Activated CD8-positive, alpha-beta T cell treated with anti-CD3 and anti-CD28 coated beads for 36 hours (primary cell): ENCODE measurements around the gene DNAI7. TPM values are rescaled to one million over a fixed set of nuclear protein-coding genes. Genes with fewer than 3 reads are reported as not detected.

Experiments
- ATAC-seq: fragments of 200-7000 bp; cut with Tn5 transposase; one replicate; pipeline ENCODE4 v1.10.0; 2021; ENCODE audit warnings: mild to moderate bottlenecking, moderate library complexity
- CTCF ChIA-PET: fragments of 350-600 bp; sonication (Branson Sonifier 250); formaldehyde crosslinking; loops from one replicate; lab custom pipeline; 2021; ENCODE audit warnings: antibody characterized with exemption; lab: Charles Lee
- POLR2A ChIA-PET: fragments of 350-600 bp; sonication (Branson Sonifier 250); formaldehyde crosslinking; loops from one replicate; lab custom pipeline; 2021; ENCODE audit warnings: antibody characterized with exemption; lab: Charles Lee
- DNase-seq: peaks from one replicate; pipeline ENCODE4 v3.0.0-alpha.2; 2020
- H3K27ac Mint-ChIP-seq: one replicate; pipeline ENCODE4 v1.8.0; 2021; ENCODE audit warnings: mild to moderate bottlenecking, mixed read lengths
- H3K27me3 Mint-ChIP-seq: one replicate; pipeline ENCODE4 v1.8.0; 2021; ENCODE audit warnings: mixed read lengths
- H3K36me3 Mint-ChIP-seq: one replicate; pipeline ENCODE4 v1.8.0; 2021; ENCODE audit warnings: low read depth, mixed read lengths
- H3K4me1 Mint-ChIP-seq: one replicate; pipeline ENCODE4 v1.8.0; 2021; ENCODE audit warnings: low read depth, mixed read lengths
- H3K4me3 Mint-ChIP-seq: one replicate; pipeline ENCODE4 v1.8.0; 2021; ENCODE audit warnings: mild to moderate bottlenecking, moderate library complexity, mixed read lengths
- H3K9me3 Mint-ChIP-seq: one replicate; pipeline ENCODE4 v1.8.0; 2021; ENCODE audit warnings: mixed read lengths
- intact Hi-C: fragments of 100-400 bp; cut with micrococcal nuclease; formaldehyde crosslinking; loops from one replicate; pipeline ENCODE4 v1.10.0; 2022
- total RNA-seq, 2 experiments: library from RNA; stranded (reverse); gene quantifications; one replicate each; pipeline ENCODE4 v1.2.3, GENCODE V29; 2021
- TF ChIP-seq, protein P1 (sequence below): fragments of 200-600 bp; IDR thresholded peaks from one replicate; pipeline ENCODE4 v1.8.0; 2022; ENCODE audit warnings: antibody characterized with exemption, mild to moderate bottlenecking

DNAI7 gene, protein sequence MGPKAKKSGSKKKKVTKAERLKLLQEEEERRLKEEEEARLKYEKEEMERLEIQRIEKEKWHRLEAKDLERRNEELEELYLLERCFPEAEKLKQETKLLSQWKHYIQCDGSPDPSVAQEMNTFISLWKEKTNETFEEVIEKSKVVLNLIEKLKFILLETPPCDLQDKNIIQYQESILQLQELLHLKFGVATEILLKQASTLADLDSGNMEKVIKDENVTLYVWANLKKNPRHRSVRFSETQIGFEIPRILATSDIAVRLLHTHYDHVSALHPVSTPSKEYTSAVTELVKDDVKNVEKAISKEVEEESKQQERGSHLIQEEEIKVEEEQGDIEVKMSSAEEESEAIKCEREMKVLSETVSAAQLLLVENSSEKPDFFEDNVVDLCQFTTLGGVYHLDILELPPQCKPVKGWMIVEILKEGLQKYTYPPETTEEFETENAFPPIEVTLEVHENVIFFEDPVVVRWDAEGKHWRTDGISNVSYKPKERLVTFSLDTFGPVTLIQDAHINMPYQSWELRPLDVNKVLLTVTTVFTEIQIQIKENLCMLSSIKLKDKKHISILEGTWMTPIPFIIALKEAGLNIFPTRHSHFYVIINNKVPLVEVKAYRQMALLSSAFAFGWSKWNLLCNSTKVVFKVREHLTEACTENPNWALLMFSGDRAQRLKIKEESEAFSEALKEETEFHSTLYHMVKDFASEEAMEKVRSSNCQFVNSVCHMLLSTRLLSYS
- not detected for total RNA-seq

GRCh38 chr12:25195056-25195971 is at the start of gene DNAI7, which contains the start of gene ETFRF1:
TSS of gene DNAI7 (minus strand) at chr12:25195160. CDS start at chr12:25195078, 82 bp downstream.
TSS of gene ETFRF1 (plus strand) at chr12:25195237. CDS start at chr12:25203957, 8,720 bp downstream.
- DNase-seq = peak; percentile 98
- CTCF ChIA-PET = interaction anchor here (1.0 to 1.8 kb wide), 3 partner anchors 40 to 99 kb away, joined by 3 to 8 read pairs (median 8); no protein-coding TSS in a partner anchor
- Mint-ChIP-seq H3K27me3 (no peaks in the 10 kb centered on the region), H3K9me3 (no peaks in the 10 kb centered on the region), H3K4me1 (peaks cover 16% of the 10 kb centered on the region), H3K36me3 (peaks cover under 1% of the 10 kb centered on the region), H3K4me3 (peak within 1 kb of the TSS; percentile 92), H3K27ac (peak within 1 kb of the TSS; percentile 95)
- POLR2A ChIA-PET = interaction anchor here (1.5 kb wide), 1 partner anchor 13 kb away, joined by 5 read pairs; no protein-coding TSS in a partner anchor
- intact Hi-C loops = loop anchor here (5.0 kb wide), 1 partner anchor 42 kb away; no protein-coding TSS in a partner anchor
- TF ChIP-seq, protein P1, sequence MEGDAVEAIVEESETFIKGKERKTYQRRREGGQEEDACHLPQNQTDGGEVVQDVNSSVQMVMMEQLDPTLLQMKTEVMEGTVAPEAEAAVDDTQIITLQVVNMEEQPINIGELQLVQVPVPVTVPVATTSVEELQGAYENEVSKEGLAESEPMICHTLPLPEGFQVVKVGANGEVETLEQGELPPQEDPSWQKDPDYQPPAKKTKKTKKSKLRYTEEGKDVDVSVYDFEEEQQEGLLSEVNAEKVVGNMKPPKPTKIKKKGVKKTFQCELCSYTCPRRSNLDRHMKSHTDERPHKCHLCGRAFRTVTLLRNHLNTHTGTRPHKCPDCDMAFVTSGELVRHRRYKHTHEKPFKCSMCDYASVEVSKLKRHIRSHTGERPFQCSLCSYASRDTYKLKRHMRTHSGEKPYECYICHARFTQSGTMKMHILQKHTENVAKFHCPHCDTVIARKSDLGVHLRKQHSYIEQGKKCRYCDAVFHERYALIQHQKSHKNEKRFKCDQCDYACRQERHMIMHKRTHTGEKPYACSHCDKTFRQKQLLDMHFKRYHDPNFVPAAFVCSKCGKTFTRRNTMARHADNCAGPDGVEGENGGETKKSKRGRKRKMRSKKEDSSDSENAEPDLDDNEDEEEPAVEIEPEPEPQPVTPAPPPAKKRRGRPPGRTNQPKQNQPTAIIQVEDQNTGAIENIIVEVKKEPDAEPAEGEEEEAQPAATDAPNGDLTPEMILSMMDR = no peak
- ATAC-seq = peak; percentile 100

GRCh38 chr12:25243680-25243990 is 48.7 kb upstream of the DNAI7 start:
- TF ChIP-seq, protein P1 = no peak
- H3K4me1 Mint-ChIP-seq = peaks cover 53% of the 10 kb centered on the region
- no peak for ATAC-seq
- CTCF ChIA-PET = interaction anchor here (1.0 kb wide), 1 partner anchor 8 kb away, joined by 3 read pairs; no protein-coding TSS in a partner anchor
- H3K27me3 Mint-ChIP-seq = no peaks in the 10 kb centered on the region
- intact Hi-C loops = no loop called here
- peaks cover 40% of the 10 kb centered on the region for H3K36me3 Mint-ChIP-seq
- H3K4me3 Mint-ChIP-seq = no peak overlapping the region
- DNase-seq = no peak
- peaks cover 3% of the 10 kb centered on the region for H3K9me3 Mint-ChIP-seq
- no peak overlapping the region for H3K27ac Mint-ChIP-seq
- POLR2A ChIA-PET = interaction anchor here (1.7 kb wide), 1 partner anchor 140 kb away, joined by 5 read pairs; no protein-coding TSS in a partner anchor

DNA sequence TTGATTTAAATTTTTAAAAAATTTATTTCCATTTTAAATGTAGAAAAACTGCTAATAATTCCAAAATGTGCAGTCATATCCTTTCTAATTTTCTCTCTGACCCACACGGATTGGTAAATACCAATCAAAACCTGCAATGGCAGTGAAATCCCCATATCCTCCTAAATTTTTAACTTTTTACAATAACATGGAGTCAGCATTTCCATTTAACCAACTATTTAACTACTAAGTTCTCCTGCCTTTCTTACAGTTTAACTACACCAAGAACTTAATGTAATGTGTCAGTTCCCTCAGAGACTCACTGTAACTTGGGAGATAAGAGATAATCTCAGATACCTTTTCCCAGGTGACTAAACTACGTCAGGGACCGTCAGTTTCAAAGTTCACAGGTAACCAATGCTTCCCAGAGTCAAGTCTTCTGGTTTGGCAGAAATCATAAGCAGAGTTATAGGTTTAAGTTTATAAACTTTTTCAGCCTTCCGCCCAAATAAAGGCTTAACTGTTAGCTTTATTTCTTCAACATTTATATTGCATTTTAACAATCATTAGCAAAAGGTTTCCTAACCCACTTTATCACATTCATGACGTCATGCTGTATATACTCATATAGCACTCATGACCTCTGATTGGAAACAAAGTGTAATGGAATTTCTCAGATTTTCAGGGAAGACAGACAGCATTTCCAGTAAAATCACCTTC is 48.2 kb upstream of the DNAI7 start:
- Mint-ChIP-seq H3K4me1 (peaks cover 52% of the 10 kb centered on the region), H3K9me3 (peaks cover 3% of the 10 kb centered on the region), H3K27me3 (no peaks in the 10 kb centered on the region), H3K36me3 (peaks cover 38% of the 10 kb centered on the region), H3K27ac (no peak overlapping the region), H3K4me3 (no peak overlapping the region)
- ATAC-seq (no peak), DNase-seq (no peak)
- CTCF ChIA-PET = no interaction called here
- TF ChIP-seq, protein P1 = no peak
- intact Hi-C loops = no loop called here
- POLR2A ChIA-PET = interaction anchor here (1.7 kb wide), 1 partner anchor 140 kb away, joined by 5 read pairs; no protein-coding TSS in a partner anchor
